SH-SY5Y (cell line): ENCODE data around the gene CTNNBIP1.

Experiments used
- GATA2 ChIP-seq: IDR thresholded peaks from 2 replicates; pipeline ENCODE4 v1.6.1; 2011; ENCODE audit warnings: mild to moderate bottlenecking, low read depth, low read length
- GATA3 ChIP-seq: IDR thresholded peaks from 2 replicates; pipeline ENCODE4 v1.6.1; 2011; ENCODE audit warnings: low read depth, mild to moderate bottlenecking, low read length, moderate library complexity

The CTNNBIP1 gene

DNA sequence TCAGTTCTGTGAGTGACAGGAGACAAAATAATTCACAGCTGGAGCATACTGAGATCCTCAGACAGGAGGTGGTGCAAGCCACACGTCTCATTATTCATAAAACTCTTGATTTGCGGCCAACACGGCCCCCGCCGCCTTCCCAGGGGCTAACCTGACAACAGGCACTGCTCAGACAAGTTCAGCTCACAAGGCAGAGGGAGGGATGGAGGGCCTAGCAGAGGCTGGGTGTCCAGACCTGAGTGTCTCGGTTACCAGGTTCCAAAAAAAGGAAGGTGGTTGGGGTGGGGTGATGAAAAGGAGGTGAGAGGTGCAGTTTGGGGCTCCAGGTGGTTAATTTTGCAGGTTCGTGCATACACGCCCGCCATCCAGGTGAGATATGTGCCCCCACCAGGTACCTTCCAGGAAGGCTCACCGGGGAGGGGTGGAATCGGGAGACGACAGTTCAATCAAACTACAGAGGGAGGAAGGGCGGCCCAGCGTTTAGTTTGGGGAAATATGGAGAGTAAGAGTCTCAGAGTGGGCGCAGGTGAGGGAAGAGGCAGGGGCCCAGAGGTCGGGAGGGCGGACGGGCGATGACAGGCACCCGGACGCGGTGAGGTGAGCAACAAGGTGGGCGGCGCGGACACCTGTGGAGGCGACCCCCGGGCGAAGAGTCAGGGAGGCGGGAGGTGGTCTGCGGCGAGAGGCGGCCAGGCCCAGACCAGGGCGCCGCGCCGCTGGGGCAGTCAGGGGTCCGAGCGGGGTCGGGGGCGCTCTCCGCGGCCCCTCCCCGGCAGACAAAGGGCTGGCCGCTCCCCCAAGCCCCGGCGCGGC is 629 bp downstream of the CTNNBIP1 start:
- no peak for TF ChIP-seq GATA2
- TF ChIP-seq GATA3, result no peak

DNA sequence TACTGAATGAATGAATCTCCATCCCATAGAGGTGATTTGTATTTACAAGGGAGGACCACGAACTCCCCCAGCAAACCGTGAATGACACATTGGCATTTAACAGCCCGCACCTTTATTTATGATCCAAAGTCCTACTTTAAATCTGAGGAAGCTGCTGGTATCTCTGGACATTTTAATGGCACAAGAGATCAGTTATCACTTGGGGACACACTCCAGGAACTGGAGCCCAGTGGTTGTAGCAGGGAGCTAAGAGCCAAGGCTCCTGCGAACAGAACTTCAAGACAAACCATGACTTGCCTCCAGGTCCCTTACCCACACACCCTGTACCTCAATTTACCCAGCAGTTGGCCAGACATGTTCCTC is 1.2 kb downstream of the CTNNBIP1 start:
- no peak for TF ChIP-seq GATA2
- no peak for TF ChIP-seq GATA3

DNA sequence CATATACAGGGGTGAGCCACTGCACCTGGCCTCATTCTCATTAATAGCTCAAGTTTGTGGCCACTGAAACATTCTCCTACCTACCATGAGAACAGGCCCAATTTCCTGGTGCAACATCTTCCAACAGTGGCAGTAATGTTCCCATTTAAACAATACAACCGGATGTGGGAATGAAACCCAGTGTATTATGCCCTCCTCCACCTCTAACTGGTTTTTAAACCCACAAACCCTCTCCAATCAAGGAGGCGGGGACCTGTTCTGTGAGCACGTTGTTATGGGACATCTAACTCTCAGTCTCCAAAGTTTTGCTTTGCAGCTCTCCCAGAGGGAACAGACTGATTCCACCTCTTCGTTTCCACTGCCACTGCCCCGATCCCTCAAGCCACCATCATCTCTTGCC is 2.6 kb downstream of the CTNNBIP1 start:
- TF ChIP-seq GATA2 (no peak), GATA3 (no peak)

DNA sequence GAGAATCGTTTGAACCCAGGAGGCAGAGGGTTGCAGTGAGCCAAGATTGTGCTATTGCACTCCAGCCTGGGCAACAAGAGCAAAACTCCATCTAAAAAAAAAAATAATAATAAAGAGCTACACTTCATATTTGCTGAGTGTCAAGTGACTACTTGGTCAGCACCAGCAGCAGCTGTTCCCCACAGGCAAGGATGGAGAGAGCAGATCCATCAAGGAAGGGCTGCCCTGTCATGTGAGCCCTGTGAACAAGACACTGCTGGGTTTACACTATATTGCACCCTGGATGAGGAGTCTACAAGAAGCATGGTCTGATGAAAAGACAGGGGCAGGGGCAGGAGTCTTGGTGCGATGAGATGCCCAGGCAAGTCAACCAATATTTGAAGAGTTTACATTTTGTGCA is 3.6 kb downstream of the CTNNBIP1 start:
- TF ChIP-seq GATA2, result no peak
- no peak for TF ChIP-seq GATA3

DNA sequence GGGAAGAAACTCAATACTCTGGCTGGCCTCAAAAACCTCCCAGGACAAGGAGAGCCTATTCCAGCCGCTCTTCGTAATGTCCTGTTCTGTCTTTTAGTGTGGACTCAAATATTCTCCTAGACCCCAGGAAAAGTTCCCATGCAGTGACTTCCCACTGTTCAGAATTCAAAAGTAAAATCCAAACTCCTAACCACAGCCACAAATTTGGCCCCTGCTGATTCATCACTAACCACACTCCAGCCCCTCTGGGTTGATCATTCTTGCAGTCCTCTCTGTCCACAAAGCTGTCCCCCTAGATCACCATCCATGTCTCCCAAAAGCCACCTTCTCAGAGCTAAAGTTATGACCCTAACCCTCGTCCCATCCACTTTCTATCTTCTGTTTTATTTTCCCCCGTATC is 5.1 kb downstream of the CTNNBIP1 start:
- TF ChIP-seq GATA3, result no peak
- TF ChIP-seq GATA2, result no peak

DNA sequence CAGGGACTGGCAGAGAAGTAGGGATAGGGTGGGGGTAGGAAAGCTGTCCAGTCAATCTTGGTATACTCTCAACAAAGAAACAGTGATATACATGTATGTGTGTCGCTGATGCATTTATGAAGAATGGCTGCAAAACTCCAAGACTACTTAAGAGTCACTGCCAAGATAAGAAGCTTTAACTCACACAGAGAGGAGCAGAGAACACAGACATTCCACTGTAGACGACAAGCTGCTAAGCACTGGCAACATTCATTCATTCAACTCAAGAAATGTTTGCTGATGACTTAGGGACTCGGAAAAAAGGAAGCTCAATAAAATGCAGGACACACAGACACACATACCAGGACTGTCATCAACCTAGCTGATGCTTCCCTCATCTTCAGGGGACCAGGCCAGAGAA is 5.5 kb downstream of the CTNNBIP1 start:
- TF ChIP-seq GATA3, result no peak
- TF ChIP-seq GATA2, result no peak

DNA sequence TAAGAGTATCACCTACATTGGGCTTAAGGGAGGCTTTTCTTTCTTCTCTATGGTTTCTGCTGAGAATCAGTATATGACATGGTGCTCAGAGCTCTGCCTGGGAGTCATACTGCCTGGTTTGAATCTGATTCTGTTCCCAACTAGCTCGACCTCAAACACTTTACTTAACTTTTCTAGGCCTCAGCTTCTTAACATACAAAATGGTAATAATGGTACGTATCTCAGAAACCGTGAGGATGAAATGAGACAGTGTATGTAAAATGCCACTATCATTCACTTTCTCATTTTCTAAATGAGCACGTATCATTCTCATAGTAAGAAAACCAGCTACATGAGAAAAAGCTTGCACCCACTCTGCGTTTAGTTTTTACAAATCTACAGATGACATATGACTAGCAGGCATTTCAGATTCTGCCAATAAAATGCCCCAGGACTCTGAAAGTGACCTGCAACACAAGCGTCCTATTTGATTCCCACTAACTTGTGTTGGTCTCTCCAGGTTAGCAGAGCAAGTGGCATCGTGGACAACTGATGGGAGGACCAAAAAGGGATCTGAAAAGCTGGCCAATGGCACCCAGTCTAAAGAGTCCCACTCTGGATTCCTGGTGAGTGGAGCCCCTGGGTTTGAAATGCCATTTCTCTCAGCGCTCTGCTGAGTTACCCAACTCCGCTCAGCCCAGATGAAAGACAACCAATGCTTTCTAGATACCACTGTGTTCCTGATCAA is 6.1 kb downstream of the CTNNBIP1 start:
- no peak for TF ChIP-seq GATA3
- no peak for TF ChIP-seq GATA2

DNA sequence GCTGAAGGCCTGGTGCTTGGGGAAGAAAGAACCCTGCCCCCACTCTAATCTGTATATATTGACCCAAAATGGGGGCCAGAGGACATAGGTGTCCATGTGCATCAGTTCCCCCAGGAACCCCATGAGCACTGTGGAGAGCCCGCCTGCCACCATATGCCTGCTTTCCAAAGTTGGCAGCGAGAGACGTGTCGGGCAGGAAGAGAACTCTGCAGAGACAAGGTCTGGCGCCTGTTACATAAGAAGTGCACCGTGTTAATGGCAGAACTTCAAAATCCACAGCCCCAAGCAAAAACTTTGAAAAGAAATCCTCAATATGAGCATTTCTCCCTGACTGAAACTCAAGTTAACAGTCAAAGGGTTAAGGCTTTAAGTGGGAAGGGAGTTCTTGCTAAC is 8.0 kb downstream of the CTNNBIP1 start:
- TF ChIP-seq GATA3, result no peak
- TF ChIP-seq GATA2, result no peak

DNA sequence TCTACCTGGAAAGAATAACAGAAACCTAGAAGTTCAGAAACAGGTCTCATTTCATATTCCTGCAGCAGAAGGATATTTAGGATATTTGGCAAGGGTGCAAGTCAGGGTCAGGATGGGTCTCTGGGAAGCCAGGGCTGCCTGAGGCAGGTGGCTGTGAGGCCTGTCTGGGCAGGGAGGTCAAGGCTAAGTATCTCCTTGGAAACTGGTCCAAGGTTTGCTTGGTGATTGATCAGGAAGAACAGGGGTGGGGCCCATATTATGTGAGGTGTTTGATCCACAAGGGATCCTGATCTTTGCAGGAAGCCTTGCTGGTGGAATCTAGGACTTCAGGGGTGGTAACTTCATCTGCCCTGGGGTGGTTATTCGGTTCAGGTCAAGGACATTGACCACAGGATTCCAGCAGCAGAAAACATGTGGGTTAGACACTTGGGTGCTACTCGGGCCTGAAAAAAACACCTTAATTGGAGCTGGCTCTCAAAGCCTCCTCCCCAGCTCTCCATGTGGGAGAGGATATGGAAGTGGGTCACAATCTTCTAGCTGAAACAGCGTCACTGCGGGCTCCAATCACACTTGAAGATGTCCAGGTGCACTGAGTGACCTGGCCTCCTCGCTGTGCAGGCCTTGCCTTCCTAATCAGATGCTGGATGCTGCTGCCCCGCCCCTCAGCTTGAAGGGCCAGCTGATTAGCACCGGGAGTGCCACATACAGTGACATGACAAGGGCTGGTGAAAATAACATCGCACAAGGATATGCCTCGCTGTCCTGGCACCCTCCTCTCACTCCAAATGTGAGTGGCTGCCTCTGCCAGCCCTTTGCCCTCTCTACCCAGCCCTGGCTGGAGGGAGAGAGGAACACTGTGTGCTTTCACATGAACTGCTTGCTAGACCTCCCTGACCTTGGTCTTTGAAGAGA is 8.7 kb downstream of the CTNNBIP1 start:
- TF ChIP-seq GATA3, result no peak

DNA sequence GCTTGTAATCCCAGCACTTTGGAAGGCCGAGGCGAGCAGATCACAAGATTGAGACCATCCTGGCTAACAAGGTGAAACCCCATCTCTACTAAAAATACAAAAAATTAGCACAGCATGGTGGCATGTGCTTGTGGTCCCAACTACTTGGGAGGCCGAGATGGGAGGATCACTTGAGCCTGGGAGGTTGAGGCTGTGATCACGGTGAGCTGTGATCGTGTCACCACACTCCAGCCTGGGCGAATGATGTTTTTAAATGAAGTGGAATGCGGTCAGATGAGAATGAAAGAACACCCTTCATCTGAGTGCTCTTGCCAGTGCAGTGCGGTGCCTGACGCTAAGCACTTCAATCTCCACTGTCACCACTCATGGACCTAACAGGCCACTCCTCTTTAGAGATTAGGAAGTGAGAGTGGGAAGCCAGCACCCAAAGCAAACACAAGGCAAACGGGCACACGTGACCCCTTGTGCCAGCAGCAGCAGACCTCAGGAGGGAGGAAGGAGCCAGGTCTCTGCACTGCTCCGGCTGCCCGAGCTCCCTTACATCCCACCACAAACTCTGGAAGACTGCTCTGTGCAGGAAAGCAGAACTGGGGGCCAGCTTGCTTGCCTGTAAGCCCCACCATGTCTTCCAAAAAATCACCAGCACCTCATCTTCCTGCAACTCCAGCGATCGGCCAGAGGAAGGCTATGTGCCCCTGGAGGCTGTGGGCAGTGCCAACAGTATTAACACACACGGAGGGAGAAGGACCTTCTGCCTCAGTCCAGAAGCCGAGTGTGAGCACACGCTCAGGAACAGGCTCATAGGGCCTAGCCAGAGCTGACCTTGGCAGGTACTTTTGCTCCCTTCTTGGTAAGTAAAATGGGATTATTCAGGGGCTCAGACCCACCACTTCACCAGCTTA is 9.7 kb downstream of the CTNNBIP1 start:
- TF ChIP-seq GATA2, result no peak
- TF ChIP-seq GATA3, result no peak

DNA sequence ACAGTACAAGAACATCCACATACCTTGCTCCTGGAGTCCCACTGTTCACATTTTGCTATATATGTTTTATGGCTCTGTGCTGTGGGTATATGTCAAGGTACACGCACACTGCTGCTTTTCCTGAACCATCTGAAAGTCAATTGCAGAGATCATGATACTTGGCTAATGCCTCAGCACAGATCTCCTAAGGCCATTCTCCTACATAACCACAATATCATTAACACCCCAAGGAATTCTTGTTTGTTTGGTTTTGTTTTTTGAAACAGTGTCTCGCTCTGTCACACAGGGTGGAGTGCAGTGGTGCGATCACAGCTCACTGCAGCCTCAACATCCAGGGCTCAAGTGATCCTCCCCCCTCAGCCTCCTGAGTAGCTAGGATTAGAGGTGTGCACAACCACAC is 16.0 kb downstream of the CTNNBIP1 start:
- TF ChIP-seq GATA2 (no peak), GATA3 (no peak)

DNA sequence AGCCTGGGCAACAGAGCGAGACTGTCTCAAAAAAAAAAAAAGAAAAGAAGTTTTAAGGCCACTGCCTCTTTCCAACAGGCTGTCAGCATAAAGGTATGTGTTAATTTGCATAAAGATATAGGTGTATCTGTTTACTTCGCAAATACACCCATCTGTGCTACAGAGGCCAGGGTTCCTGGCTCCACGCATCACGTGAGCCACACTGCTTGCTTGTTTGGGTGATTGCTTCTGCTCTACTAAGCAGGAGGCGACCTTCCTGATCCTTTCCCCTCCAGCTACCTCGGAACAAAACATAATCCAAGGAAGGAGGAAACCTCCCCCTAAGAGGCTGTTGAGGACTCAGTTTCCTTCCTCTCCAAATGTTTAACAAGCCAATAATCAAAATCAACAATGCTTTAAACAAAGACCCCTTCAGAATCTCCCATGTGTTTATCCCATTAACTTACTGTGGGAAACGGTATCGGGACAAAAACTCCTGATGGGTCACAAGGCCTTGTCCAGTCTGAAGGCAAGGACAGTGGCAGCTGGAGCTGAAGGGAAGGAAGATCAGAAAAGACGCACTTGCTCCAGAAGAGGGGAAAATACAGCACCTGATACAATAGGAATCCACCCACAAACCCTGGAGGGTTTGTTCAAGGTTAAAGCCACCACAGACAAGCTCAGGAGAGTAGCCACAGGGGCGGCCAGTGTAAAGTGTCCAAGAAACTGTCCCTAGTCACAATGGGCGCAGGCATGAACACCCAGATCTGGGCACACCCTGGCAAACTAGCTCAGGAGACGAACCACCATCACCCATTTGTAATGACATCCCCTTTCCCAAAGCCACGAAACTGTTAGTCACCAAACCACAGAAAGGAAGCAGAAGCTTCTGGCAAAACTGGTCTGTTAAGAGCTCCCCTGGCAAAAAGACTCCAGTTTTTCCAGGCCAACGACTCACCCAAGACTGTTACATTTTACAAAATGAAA is 17.2 kb downstream of the CTNNBIP1 start:
- TF ChIP-seq GATA2, result no peak
- TF ChIP-seq GATA3, result no peak

DNA sequence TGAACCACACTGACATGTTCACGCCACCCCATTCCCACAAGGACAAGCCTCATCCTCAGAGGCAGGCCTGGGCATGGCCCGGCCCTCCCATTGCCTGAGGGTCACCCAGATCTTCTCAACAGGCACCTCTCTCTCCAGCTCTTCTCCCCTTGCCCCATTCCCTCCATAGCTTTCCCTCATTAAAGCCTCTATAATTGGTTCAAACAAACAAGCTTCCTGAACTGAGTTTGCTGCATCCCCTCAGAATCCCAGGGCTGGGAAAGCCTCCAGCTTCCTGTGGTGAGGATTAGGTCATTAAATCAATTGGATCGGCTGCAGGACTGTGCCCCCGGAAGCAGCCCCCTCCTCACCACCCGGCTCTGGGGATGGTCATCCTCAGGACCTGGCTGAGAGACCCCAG is 18.9 kb downstream of the CTNNBIP1 start:
- TF ChIP-seq GATA2 (no peak), GATA3 (no peak)
